ENCODE measurements around the gene CATSPERE.

GRCh38 chr1:244466724-244467123, 5.7 kb downstream of the CATSPERE start:
- TF ChIP-seq POLR2A (IDR thresholded peaks at IDR 0.05; ENCODE audit: low read length) (no peak), GATA1 (IDR thresholded peaks at IDR 0.05; ENCODE audit: low read depth, low read length) (no peak)

Measured in erythroblast (primary cell).